Measurements from ENCODE around the gene MAGI2.

- no peak for TF ChIP-seq POLR2A (IDR thresholded peaks at IDR 0.05)
- TF ChIP-seq, protein P1, sequence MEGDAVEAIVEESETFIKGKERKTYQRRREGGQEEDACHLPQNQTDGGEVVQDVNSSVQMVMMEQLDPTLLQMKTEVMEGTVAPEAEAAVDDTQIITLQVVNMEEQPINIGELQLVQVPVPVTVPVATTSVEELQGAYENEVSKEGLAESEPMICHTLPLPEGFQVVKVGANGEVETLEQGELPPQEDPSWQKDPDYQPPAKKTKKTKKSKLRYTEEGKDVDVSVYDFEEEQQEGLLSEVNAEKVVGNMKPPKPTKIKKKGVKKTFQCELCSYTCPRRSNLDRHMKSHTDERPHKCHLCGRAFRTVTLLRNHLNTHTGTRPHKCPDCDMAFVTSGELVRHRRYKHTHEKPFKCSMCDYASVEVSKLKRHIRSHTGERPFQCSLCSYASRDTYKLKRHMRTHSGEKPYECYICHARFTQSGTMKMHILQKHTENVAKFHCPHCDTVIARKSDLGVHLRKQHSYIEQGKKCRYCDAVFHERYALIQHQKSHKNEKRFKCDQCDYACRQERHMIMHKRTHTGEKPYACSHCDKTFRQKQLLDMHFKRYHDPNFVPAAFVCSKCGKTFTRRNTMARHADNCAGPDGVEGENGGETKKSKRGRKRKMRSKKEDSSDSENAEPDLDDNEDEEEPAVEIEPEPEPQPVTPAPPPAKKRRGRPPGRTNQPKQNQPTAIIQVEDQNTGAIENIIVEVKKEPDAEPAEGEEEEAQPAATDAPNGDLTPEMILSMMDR (IDR thresholded peaks at IDR 0.05), result no peak
- no peak for TF ChIP-seq POLR2AphosphoS5 (IDR thresholded peaks at IDR 0.05)
- no peak for TF ChIP-seq EP300 (IDR thresholded peaks at IDR 0.05)
These were observed 1410.3 kb downstream of the MAGI2 start for GRCh38 chr7:78043159-78043558.

All from suprapubic skin (tissue), 4 donors.